ENCODE results near the gene MED27.
A peak's percentile ranks its signal among the peaks of the same experiment; 100 is the strongest.

MED27 gene

GRCh38 chr9:131868766-131869165 is 210.9 kb downstream of the MED27 start:
- H3K27me3 Mint-ChIP-seq (ENCODE audit: low read depth, poor library complexity) = peaks cover 10% of the 10 kb centered on the region

GRCh38 chr9:131867611-131868192 is 212.0 kb downstream of the MED27 start:
- H3K9me3 Mint-ChIP-seq = no peaks in the 10 kb centered on the region
- H3K27me3 Mint-ChIP-seq (ENCODE audit: low read depth, poor library complexity) = peaks cover 10% of the 10 kb centered on the region
- H3K36me3 Mint-ChIP-seq (ENCODE audit: low read depth) = peaks cover 10% of the 10 kb centered on the region
- no peak overlapping the region for H3K4me3 Mint-ChIP-seq
- no peak for DNase-seq
- peaks cover 59% of the 10 kb centered on the region for H3K4me1 Mint-ChIP-seq
- TF ChIP-seq CTCF (IDR thresholded peaks at IDR 0.05) = no peak
- no peak overlapping the region for H3K27ac Mint-ChIP-seq

More at GRCh38 chr9:131868766-131869165, 210.9 kb downstream of the MED27 start:
- Mint-ChIP-seq H3K27ac (no peak overlapping the region), H3K4me3 (no peak overlapping the region), H3K36me3 (ENCODE audit: low read depth) (peaks cover 5% of the 10 kb centered on the region), H3K9me3 (no peaks in the 10 kb centered on the region), H3K4me1 (peaks cover 48% of the 10 kb centered on the region)
- DNase-seq = no peak
- TF ChIP-seq CTCF (IDR thresholded peaks at IDR 0.05) = no peak

GRCh38 chr9:131865446-131866195 is 214.0 kb downstream of the MED27 start:
- Mint-ChIP-seq H3K36me3 (ENCODE audit: low read depth) (peaks cover 31% of the 10 kb centered on the region), H3K9me3 (no peaks in the 10 kb centered on the region), H3K4me1 (peaks cover 73% of the 10 kb centered on the region), H3K27ac (peak overlapping the region; percentile 39), H3K4me3 (no peak overlapping the region), H3K27me3 (ENCODE audit: low read depth, poor library complexity) (peaks cover 7% of the 10 kb centered on the region)
- DNase-seq = no peak
- no peak for TF ChIP-seq CTCF (IDR thresholded peaks at IDR 0.05)

GRCh38 chr9:131864531-131864930 is 215.1 kb downstream of the MED27 start:
- DNase-seq = no peak
- peaks cover 40% of the 10 kb centered on the region for H3K36me3 Mint-ChIP-seq (ENCODE audit: low read depth)
- H3K27ac Mint-ChIP-seq = no peak overlapping the region

GRCh38 chr9:131863306-131863896 is 216.3 kb downstream of the MED27 start:
- DNase-seq = no peak

More at GRCh38 chr9:131864531-131864930, 215.1 kb downstream of the MED27 start:
- no peak for TF ChIP-seq CTCF (IDR thresholded peaks at IDR 0.05)
- peaks cover 62% of the 10 kb centered on the region for H3K4me1 Mint-ChIP-seq
- no peaks in the 10 kb centered on the region for H3K9me3 Mint-ChIP-seq
- H3K4me3 Mint-ChIP-seq = no peak overlapping the region
- H3K27me3 Mint-ChIP-seq (ENCODE audit: low read depth, poor library complexity) = peaks cover 7% of the 10 kb centered on the region

More at GRCh38 chr9:131863306-131863896, 216.3 kb downstream of the MED27 start:
- peaks cover 5% of the 10 kb centered on the region for H3K27me3 Mint-ChIP-seq (ENCODE audit: low read depth, poor library complexity)
- peaks cover 51% of the 10 kb centered on the region for H3K4me1 Mint-ChIP-seq
- no peak overlapping the region for H3K4me3 Mint-ChIP-seq
- peaks cover 46% of the 10 kb centered on the region for H3K36me3 Mint-ChIP-seq (ENCODE audit: low read depth)
- peak overlapping the region; percentile 60 for H3K27ac Mint-ChIP-seq
- no peaks in the 10 kb centered on the region for H3K9me3 Mint-ChIP-seq
- TF ChIP-seq CTCF (IDR thresholded peaks at IDR 0.05) = no peak
